ENCODE measurements around the gene RABGEF1. TPM values are rescaled to one million over a fixed set of nuclear protein-coding genes. Genes with fewer than 3 reads are reported as not detected.
A peak's percentile ranks its signal among the peaks of the same experiment; 100 is the strongest.

RABGEF1 gene
- total RNA-seq, 2 donors from 2014 or later: 19.1 to 25.1 TPM

- Histone ChIP-seq H3K9ac (ENCODE audit: low read depth in 2 of 2, low read length in 2 of 2) (no peak overlapping the region), H3K9me3 (no peaks in the 10 kb centered on the region), H3K27me3 (no peaks in the 10 kb centered on the region), H3K36me3 (no peaks in the 10 kb centered on the region), H3K27ac (no peak overlapping the region), H3K4me1 (peaks cover 4% of the 10 kb centered on the region), H3K4me3 (no peak overlapping the region)
- DNase-seq: no peak
- no peak for TF ChIP-seq CTCF (IDR thresholded peaks at IDR 0.05)
- intact Hi-C loops (cut with DNase I): loop anchor here (10.0 kb wide), 1 partner anchor 147 kb away; the partner anchor contains the start of genes SBDS and TYW1
Measured at GRCh38 chr7:66847879-66848790, 107.6 kb downstream of the RABGEF1 start.

GRCh38 chr7:66859339-66859738 is 118.8 kb downstream of the RABGEF1 start:
- no peaks in the 10 kb centered on the region for H3K9me3 ChIP-seq
- no peak overlapping the region for H3K27ac ChIP-seq
- no peaks in the 10 kb centered on the region for H3K36me3 ChIP-seq
- no peak overlapping the region for H3K4me3 ChIP-seq
- intact Hi-C loops (cut with DNase I): no loop called here
- TF ChIP-seq CTCF (IDR thresholded peaks at IDR 0.05): no peak
- H3K4me1 ChIP-seq: no peaks in the 10 kb centered on the region
- no peak overlapping the region for H3K9ac ChIP-seq (ENCODE audit: low read depth in 2 of 2, low read length in 2 of 2)
- DNase-seq: no peak
- H3K27me3 ChIP-seq: no peaks in the 10 kb centered on the region

- peak overlapping the region in 1 of 2 donors; percentile 3 for H3K9ac ChIP-seq (ENCODE audit: low read depth in 2 of 2, low read length in 2 of 2)
- intact Hi-C loops (cut with DNase I): no loop called here
- no peaks in the 10 kb centered on the region for H3K4me1 ChIP-seq
- no peak for DNase-seq
- H3K9me3 ChIP-seq: no peaks in the 10 kb centered on the region
- no peaks in the 10 kb centered on the region for H3K36me3 ChIP-seq
- H3K27ac ChIP-seq: no peak overlapping the region
- TF ChIP-seq CTCF (IDR thresholded peaks at IDR 0.05): no peak
- H3K27me3 ChIP-seq: no peaks in the 10 kb centered on the region
- H3K4me3 ChIP-seq: no peak overlapping the region
Measured at GRCh38 chr7:66859794-66860645, 119.5 kb downstream of the RABGEF1 start.

GRCh38 chr7:66860767-66861166 is 120.2 kb downstream of the RABGEF1 start:
- Histone ChIP-seq H3K9ac (ENCODE audit: low read depth in 2 of 2, low read length in 2 of 2) (no peak overlapping the region), H3K4me3 (no peak overlapping the region), H3K36me3 (no peaks in the 10 kb centered on the region), H3K27me3 (no peaks in the 10 kb centered on the region), H3K4me1 (no peaks in the 10 kb centered on the region), H3K27ac (no peak overlapping the region), H3K9me3 (no peaks in the 10 kb centered on the region)
- no peak for DNase-seq
- intact Hi-C loops (cut with DNase I): no loop called here
- no peak for TF ChIP-seq CTCF (IDR thresholded peaks at IDR 0.05)

Other genes with a start within 250 kb of the RABGEF1 start
- 1 to 10 TPM; 4.1 to 6.1 TPM for gene KCTD7, start 111.9 kb upstream of the RABGEF1 start, total RNA-seq
- gene TMEM248, start 180.5 kb downstream of the RABGEF1 start, total RNA-seq: 100 to 1,000 TPM; 108 to 122 TPM

Measured in colonic mucosa (tissue), 4 donors.